ENCODE measurements around the gene TMEM240. TPM values are rescaled to one million over a fixed set of nuclear protein-coding genes. Genes with fewer than 3 reads are reported as not detected.
A peak's percentile ranks its signal among the peaks of the same experiment; 100 is the strongest.
"Not testable (repeated sequence)": the region's sequence is repeated elsewhere in the genome, so short reads cannot be mapped to it uniquely, and the experiment has no call there.

TMEM240 gene
- total RNA-seq, 4 donors from 2014 or later = 3.6 TPM; not detected in 3

DNA sequence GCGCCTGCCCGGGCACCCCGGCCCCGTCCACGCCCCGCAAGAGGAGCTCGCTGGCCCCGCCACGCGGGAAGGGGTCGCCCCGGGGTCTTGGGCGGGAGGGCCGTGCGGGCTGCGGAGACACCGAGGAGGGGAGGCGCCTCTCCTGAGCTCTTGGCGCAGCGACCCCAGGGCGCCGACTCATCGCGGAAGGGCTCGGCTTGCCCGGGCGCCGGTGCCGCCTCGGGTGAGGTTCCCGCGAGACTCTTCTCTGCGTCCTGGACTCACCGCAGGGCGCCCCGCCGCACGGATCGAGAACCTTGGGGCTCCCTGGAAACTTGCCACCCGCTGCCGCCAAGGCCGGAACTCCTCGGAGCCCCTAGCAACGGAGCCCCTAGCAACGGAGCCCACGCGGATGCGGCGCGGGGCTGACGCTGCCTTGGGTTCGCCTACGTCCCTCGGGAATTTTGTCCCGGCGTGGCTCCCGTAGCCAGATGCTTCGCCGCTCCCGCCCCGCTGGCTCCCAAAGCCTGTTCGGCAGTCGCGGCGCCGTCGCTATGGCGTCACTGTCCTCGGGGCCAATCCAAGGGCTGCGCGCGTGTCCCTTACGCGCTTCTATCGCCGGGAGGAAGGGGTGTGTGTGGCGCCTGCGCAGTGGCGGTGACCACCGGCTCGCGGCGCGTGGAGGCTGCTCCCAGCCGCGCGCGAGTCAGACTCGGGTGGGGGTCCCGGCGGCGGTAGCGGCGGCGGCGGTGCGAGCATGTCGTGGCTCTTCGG is 28.7 kb downstream of the TMEM240 start, which contains the start of gene ATAD3A:
TSS of gene ATAD3A (plus strand) at position 630 of the 753 bp plus-strand sequence. CDS start at position 737, 107 bp downstream.
- TF ChIP-seq, protein P1, sequence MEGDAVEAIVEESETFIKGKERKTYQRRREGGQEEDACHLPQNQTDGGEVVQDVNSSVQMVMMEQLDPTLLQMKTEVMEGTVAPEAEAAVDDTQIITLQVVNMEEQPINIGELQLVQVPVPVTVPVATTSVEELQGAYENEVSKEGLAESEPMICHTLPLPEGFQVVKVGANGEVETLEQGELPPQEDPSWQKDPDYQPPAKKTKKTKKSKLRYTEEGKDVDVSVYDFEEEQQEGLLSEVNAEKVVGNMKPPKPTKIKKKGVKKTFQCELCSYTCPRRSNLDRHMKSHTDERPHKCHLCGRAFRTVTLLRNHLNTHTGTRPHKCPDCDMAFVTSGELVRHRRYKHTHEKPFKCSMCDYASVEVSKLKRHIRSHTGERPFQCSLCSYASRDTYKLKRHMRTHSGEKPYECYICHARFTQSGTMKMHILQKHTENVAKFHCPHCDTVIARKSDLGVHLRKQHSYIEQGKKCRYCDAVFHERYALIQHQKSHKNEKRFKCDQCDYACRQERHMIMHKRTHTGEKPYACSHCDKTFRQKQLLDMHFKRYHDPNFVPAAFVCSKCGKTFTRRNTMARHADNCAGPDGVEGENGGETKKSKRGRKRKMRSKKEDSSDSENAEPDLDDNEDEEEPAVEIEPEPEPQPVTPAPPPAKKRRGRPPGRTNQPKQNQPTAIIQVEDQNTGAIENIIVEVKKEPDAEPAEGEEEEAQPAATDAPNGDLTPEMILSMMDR (IDR thresholded peaks at IDR 0.05) = peak in 3 of 6 experiments; percentile 8 to 29 (median 13)
- peak; percentile 46 to 57 for TF ChIP-seq POLR2A (IDR thresholded peaks at IDR 0.05)
- peak; percentile 96 to 99 (median 99) for DNase-seq
- Histone ChIP-seq H3K36me3 (peaks cover 0 to under 1% (median 0%) of the 10 kb centered on the region in 3 donors), H3K9me3 (no peaks in the 10 kb centered on the region), H3K4me1 (peaks cover 0 to 10% (median 0%) of the 10 kb centered on the region in 4 donors), H3K4me3 (peak within 1 kb of the TSS; percentile 62 to 84 (median 76)), H3K27ac (peak within 1 kb of the TSS; percentile 79 to 91 (median 85)), H3K27me3 (no peaks in the 10 kb centered on the region)

DNA sequence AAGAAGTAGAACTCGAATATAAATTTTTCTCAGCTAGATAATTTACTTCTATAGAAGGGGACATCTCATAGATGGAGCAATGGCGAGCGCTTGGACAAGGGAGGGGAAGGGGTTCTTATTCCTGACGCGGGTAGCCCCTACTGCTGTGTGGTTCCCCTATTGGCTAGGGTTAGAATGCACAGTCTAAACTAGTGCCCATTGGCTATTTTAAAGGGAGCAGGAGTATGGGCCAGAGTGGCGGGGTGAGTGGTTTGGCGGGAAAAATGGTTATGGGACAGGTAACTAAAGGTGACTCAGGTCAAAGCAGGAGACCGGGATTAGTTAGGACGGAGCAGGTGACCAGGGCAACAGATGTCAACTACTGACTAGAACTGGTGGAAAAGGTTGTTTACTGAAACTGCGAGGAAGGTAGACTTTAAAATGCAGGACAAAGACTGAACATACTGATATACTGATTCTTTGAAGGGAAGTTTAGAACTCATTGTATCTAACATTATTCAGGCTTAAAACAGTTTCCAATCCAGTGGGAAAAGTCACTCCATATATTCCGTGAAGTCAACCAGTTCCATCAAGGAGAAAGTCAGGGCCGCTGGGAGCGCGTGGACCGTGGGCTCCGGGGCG is 29.4 kb downstream of the TMEM240 start:
- no peaks in the 10 kb centered on the region for H3K27me3 ChIP-seq
- no peak for DNase-seq

DNA sequence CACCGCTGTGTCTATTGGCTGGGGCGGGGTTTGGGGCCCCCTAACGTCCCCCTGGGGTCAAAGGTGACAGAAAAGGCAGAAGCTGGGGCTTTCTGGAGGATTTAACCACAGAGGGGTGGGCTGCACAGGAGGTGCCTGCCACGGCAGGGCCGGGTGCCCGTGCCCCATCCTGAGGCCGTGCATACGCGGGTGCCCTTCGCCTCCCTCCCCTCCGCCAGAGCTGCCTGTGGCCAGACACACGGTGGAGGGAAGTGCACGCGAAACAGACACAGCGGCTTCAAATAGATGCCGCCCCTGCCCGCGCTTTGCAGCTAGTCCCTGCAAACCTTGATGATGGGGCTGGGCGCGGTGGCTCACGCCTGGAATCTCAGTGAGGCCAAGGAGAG is 31.0 kb downstream of the TMEM240 start:
- peaks cover 0 to 10% (median 1%) of the 10 kb centered on the region in 4 donors for H3K4me1 ChIP-seq
- H3K4me3 ChIP-seq, DNase-seq, H3K27ac ChIP-seq, H3K9me3 ChIP-seq, H3K36me3 ChIP-seq, H3K27me3 ChIP-seq: not testable (repeated sequence)

More for the DNA sequence above, 29.4 kb downstream of the TMEM240 start:
- Histone ChIP-seq H3K27ac (peak overlapping the region; percentile 79 to 91 (median 85)), H3K36me3 (no peaks in the 10 kb centered on the region), H3K9me3 (no peaks in the 10 kb centered on the region), H3K4me3 (peak overlapping the region; percentile 62 to 84 (median 76)), H3K4me1 (peaks cover 0 to 10% (median 0%) of the 10 kb centered on the region in 4 donors)
- no peak for TF ChIP-seq POLR2A (IDR thresholded peaks at IDR 0.05)
- TF ChIP-seq, protein P1 (IDR thresholded peaks at IDR 0.05) = no peak

DNA sequence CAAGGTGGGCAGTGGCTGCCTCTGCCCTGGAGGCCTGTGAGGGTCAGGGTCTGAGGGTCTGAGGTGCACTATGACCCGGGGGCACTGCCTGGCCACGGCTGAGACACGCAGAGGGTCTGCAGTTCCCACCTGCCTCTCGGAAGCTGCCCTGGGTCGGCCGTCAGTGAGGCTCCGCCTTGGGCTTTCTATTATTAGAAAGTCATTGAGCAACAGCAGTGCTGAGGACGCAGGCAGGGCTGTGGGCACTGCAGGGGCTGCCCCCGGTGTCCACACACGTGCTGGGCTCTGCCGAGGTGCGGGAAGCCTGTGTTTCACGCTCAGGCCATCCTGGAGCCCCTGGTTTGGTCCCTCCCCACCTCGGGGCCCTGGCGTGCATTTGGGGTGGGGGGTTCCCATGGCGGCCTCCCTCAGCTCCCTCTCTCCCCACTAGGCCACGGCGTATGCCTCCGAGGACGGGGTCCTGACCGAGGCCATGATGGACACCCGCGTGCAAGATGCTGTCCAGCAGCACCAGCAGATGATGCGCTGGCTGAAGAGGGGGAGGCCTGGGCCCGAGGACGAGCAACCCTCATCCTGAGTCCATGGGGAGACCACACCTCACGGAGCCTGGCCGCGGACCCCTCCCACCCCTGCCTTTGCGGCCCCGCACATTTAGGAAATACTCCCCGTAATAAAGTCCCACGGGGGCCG is 31.5 kb downstream of the TMEM240 start:
- H3K4me3 ChIP-seq, DNase-seq, H3K27ac ChIP-seq, H3K9me3 ChIP-seq, H3K36me3 ChIP-seq, H3K27me3 ChIP-seq: not testable (repeated sequence)
- H3K4me1 ChIP-seq = peaks cover 0 to 10% (median 1%) of the 10 kb centered on the region in 4 donors

DNA sequence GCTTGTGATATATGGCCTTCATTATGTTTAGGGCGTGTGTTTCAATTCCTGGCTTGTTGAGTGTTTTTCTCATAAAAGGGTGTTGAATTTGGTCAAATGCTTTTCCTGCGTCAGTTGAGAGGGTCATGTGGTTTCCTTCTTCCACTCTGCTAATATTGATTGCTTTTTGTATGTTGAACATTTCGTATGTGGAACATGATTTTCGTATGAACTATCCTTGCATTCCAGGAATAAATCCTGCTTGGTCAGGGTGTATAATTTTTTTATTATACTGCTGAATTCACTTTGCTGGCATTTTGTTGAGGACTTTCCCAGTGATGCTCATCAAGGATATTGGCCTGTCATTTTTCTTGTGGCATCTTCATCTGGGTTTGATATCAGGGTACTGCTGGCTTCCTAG is 33.1 kb downstream of the TMEM240 start:
- H3K27me3 ChIP-seq = no peaks in the 10 kb centered on the region
- no peak overlapping the region for H3K27ac ChIP-seq
- TF ChIP-seq, protein P1 (IDR thresholded peaks at IDR 0.05) = no peak
- no peak for TF ChIP-seq POLR2A (IDR thresholded peaks at IDR 0.05)

DNA sequence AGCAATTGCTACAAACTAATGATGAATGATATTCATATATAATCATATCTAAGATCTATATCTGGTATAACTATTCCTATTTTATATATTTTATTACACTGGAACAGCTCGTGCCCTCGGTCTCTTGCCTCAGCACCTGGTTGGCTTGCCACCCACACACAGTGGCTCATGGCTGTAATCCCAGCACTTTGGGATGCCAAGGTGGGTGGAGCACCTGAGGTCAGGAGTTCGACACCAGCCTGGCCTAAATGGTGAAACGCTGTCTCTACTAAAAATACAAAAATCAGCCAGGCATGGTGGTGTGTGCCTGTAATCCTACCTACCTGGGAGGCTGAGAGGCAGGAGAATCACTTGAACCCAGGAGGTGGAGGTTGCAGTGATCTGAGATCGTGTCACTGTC is 34.6 kb downstream of the TMEM240 start:
- not testable (repeated sequence) for H3K36me3 ChIP-seq, H3K9me3 ChIP-seq, H3K4me1 ChIP-seq, DNase-seq, H3K27me3 ChIP-seq, H3K4me3 ChIP-seq
- H3K27ac ChIP-seq = peak overlapping the region; percentile 65 to 85 (median 72)

More for the DNA sequence above, 33.1 kb downstream of the TMEM240 start:
- H3K4me3 ChIP-seq = no peak overlapping the region
- no peak for DNase-seq
- no peaks in the 10 kb centered on the region for H3K9me3 ChIP-seq
- peaks cover 0 to 6% (median 1%) of the 10 kb centered on the region in 4 donors for H3K4me1 ChIP-seq
- H3K36me3 ChIP-seq = no peaks in the 10 kb centered on the region

All from Peyer's patch (tissue), 4 donors.